GM23338 (cell line): Measurements from ENCODE around the gene SLC9A9. TPM values are rescaled to one million over a fixed set of nuclear protein-coding genes. Genes with fewer than 3 reads are reported as not detected.

Experiments
- ATAC-seq: fragments of 200-7000 bp; cut with Tn5 transposase; 3 replicates; pipeline ENCODE4 v1.9.1; 2020
- DNase-seq: peaks from one replicate; pipeline ENCODE4 v3.0.0-alpha.2; 2015; ENCODE audit warnings: low spot score
- H2AFZ ChIP-seq: fragments of 200-600 bp; sonication (generic); 2 replicates; pipeline ENCODE4 v1.8.0; 2016; ENCODE audit warnings: antibody characterized with exemption, mild to moderate bottlenecking, moderate library complexity
- H3F3A ChIP-seq: fragments of 200-600 bp; sonication (generic); replicated peaks from 2 replicates; pipeline ENCODE4 v1.8.0; 2017; ENCODE audit warnings: antibody characterized with exemption, mixed run types, low read depth
- H3K27ac ChIP-seq: fragments of 200-600 bp; sonication (generic); 2 replicates; pipeline ENCODE4 v1.6.1; 2016; ENCODE audit warnings: low read depth
- H3K27me3 ChIP-seq: fragments of 200-600 bp; sonication (generic); 2 replicates; pipeline ENCODE4 v1.8.0; 2016; ENCODE audit warnings: mild to moderate bottlenecking, mixed run types, moderate library complexity; ENCODE audit not compliant: insufficient read depth
- H3K36me3 ChIP-seq: fragments of 200-600 bp; sonication (generic); 2 replicates; pipeline ENCODE4 v1.8.0; 2016; ENCODE audit warnings: mild to moderate bottlenecking; ENCODE audit not compliant: insufficient read depth
- H3K4me1 ChIP-seq: fragments of 200-600 bp; sonication (generic); 2 replicates; pipeline ENCODE4 v1.8.0; 2016; ENCODE audit warnings: mild to moderate bottlenecking, moderate library complexity; ENCODE audit not compliant: insufficient read depth
- H3K4me2 ChIP-seq: fragments of 200-600 bp; sonication (generic); 2 replicates; pipeline ENCODE4 v1.7.1; 2017; ENCODE audit warnings: mixed run types
- H3K4me3 ChIP-seq: fragments of 200-600 bp; sonication (generic); 2 replicates; pipeline ENCODE4 v1.6.1; 2016; ENCODE audit warnings: mixed run types
- H3K79me2 ChIP-seq: fragments of 200-600 bp; sonication (generic); replicated peaks from 2 replicates; pipeline ENCODE4 v1.8.0; 2017; ENCODE audit warnings: mild to moderate bottlenecking; ENCODE audit not compliant: insufficient read depth
- H3K9me2 ChIP-seq: fragments of 200-600 bp; sonication (generic); 2 replicates; pipeline ENCODE4 v1.8.0; 2017; ENCODE audit not compliant: insufficient read depth
- H4K20me1 ChIP-seq: fragments of 200-600 bp; sonication (generic); replicated peaks from 2 replicates; pipeline ENCODE4 v1.8.0; 2017; ENCODE audit warnings: mild to moderate bottlenecking; ENCODE audit not compliant: insufficient read depth
- H3K27ac Mint-ChIP-seq: 2 replicates; pipeline ENCODE4 v1.8.0; 2020; ENCODE audit warnings: inconsistent platforms, mild to moderate bottlenecking, moderate library complexity, mixed read lengths
- H3K27me3 Mint-ChIP-seq: 3 replicates; pipeline ENCODE4 v1.8.0; 2022; ENCODE audit warnings: low read depth, mild to moderate bottlenecking, moderate library complexity, mixed read lengths, inconsistent platforms; ENCODE audit not compliant: insufficient read depth, poor library complexity
- H3K36me3 Mint-ChIP-seq: 3 replicates; pipeline ENCODE4 v1.8.0; 2021; ENCODE audit warnings: low read depth, mild to moderate bottlenecking, inconsistent platforms, moderate library complexity, mixed read lengths
- H3K4me1 Mint-ChIP-seq: 3 replicates; pipeline ENCODE4 v1.8.0; 2020; ENCODE audit warnings: mild to moderate bottlenecking, inconsistent platforms, mixed read lengths
- H3K4me3 Mint-ChIP-seq: 3 replicates; pipeline ENCODE4 v1.8.0; 2021; ENCODE audit warnings: moderate library complexity, mild to moderate bottlenecking, inconsistent platforms, mixed read lengths
- H3K9me3 Mint-ChIP-seq: 3 replicates; pipeline ENCODE4 v1.8.0; 2020; ENCODE audit warnings: moderate library complexity, mild to moderate bottlenecking, inconsistent platforms, mixed read lengths
- CREB1 ChIP-seq: fragments of 250-450 bp; sonication (Bioruptor Pico); IDR thresholded peaks from 2 replicates; pipeline ENCODE4 v1.5.0; 2020; ENCODE audit warnings: low read depth, mild to moderate bottlenecking, moderate library complexity
- CTCF ChIP-seq, 2 experiments: fragments of 200-600 bp in 1 of 2; sonication (generic) in 1 of 2; conservative IDR thresholded peaks; 2 replicates each; pipeline versions ENCODE4 v1.5.1 to v1.6.1; 2016 to 2017; ENCODE audit warnings: antibody characterized with exemption in 2 of 2, low read depth in 2 of 2, mild to moderate bottlenecking in 2 of 2, moderate library complexity in 1 of 2
- ETS1 ChIP-seq: IDR thresholded peaks from 2 replicates; pipeline ENCODE4 v1.6.1; 2016; ENCODE audit warnings: antibody characterized with exemption
- EZH2 ChIP-seq: fragments of 200-600 bp; sonication (generic); IDR thresholded peaks from one replicate; pipeline ENCODE4 v1.8.0; 2017; ENCODE audit warnings: antibody characterized with exemption, mild to moderate bottlenecking, low read depth; ENCODE audit not compliant: unreplicated experiment
- EZH2phosphoT487 ChIP-seq: fragments of 200-600 bp; sonication (generic); IDR thresholded peaks from one replicate; pipeline ENCODE4 v1.8.1; 2018; ENCODE audit warnings: antibody characterized with exemption; ENCODE audit not compliant: unreplicated experiment
- JUNB ChIP-seq: IDR thresholded peaks from one replicate; pipeline ENCODE4 v1.6.1; 2016; ENCODE audit warnings: antibody characterized with exemption; ENCODE audit not compliant: unreplicated experiment
- NANOG ChIP-seq: IDR thresholded peaks from 2 replicates; pipeline ENCODE4 v1.6.1; 2016; ENCODE audit warnings: antibody characterized with exemption, borderline replicate concordance
- POLR2AphosphoS5 ChIP-seq: IDR thresholded peaks from 2 replicates; pipeline ENCODE4 v1.6.1; 2016; ENCODE audit warnings: antibody characterized with exemption, low read depth
- REST ChIP-seq: IDR thresholded peaks from one replicate; pipeline ENCODE4 v1.6.1; 2018; ENCODE audit warnings: antibody characterized with exemption; ENCODE audit not compliant: unreplicated experiment
- STAT1 ChIP-seq: IDR thresholded peaks from one replicate; pipeline ENCODE4 v1.6.1; 2016; ENCODE audit warnings: antibody characterized with exemption; ENCODE audit not compliant: unreplicated experiment
- ZNF114 ChIP-seq: fragments of 250-450 bp; sonication (Bioruptor Pico); IDR thresholded peaks from 2 replicates; pipeline ENCODE4 v1.5.0; 2020; ENCODE audit warnings: mild to moderate bottlenecking, moderate library complexity
- ZNF331 ChIP-seq: fragments of 250-450 bp; sonication (Bioruptor Pico); IDR thresholded peaks from 2 replicates; pipeline ENCODE4 v1.5.0; 2020; ENCODE audit warnings: low read depth, mild to moderate bottlenecking, moderate library complexity
- ZNF462 ChIP-seq: fragments of 250-450 bp; sonication (Bioruptor Pico); IDR thresholded peaks from 2 replicates; pipeline ENCODE4 v1.5.0; 2020; ENCODE audit warnings: mild to moderate bottlenecking, moderate library complexity
- polyA plus RNA-seq: library from polyadenylated mRNA; unstranded; fragments of >200 nt; fragmentation: Nextera tagmentation; extraction: Ambion mirVana; gene quantifications from 2 replicates; pipeline ENCODE4 v1.2.1, GENCODE V29; 2016
- total RNA-seq: library from RNA; depleted of rRNA; stranded (reverse); fragments of >200 nt; shearing (Covaris generic); gene quantifications from 2 replicates; pipeline ENCODE4 v1.2.3, GENCODE V29; 2014

Gene SLC9A9
- total and polyA plus RNA-seq, 2 experiments from 2014 or later, result 1.3 to 1.6 TPM

GRCh38 chr3:143427631-143428030, 420.6 kb downstream of the SLC9A9 start:
- no peak overlapping the region for H2AFZ ChIP-seq
- ATAC-seq (no peak), DNase-seq (no peak)
- no peak overlapping the region for H3K4me3 ChIP-seq
- H3K4me2 ChIP-seq, result no peak overlapping the region
- H3K4me3 Mint-ChIP-seq, result no peak overlapping the region
- H4K20me1 ChIP-seq, result no peaks in the 10 kb centered on the region
- H3F3A ChIP-seq, result no peaks in the 10 kb centered on the region
- peaks cover 26% of the 10 kb centered on the region for H3K4me1 Mint-ChIP-seq
- H3K36me3 Mint-ChIP-seq, result no peaks in the 10 kb centered on the region
- H3K79me2 ChIP-seq, result no peaks in the 10 kb centered on the region
- H3K36me3 ChIP-seq, result no peaks in the 10 kb centered on the region
- no peak overlapping the region for H3K27ac Mint-ChIP-seq
- H3K9me2 ChIP-seq, result no peaks in the 10 kb centered on the region
- H3K27me3 ChIP-seq, result no peaks in the 10 kb centered on the region
- peaks cover 11% of the 10 kb centered on the region for H3K4me1 ChIP-seq
- peaks cover 6% of the 10 kb centered on the region for H3K27me3 Mint-ChIP-seq
- TF ChIP-seq CREB1, result no peak
- TF ChIP-seq ZNF331, result no peak
- TF ChIP-seq ETS1, result no peak
- no peak for TF ChIP-seq ZNF114 (CRISPR knock-in tag)
- no peak for TF ChIP-seq REST
- no peak for TF ChIP-seq EZH2
- no peak for TF ChIP-seq CTCF (conservative IDR thresholded peaks at IDR 0.05; ENCODE audit: low read depth in 2 of 2)
- TF ChIP-seq POLR2AphosphoS5, result no peak
- no peak for TF ChIP-seq NANOG
- TF ChIP-seq STAT1, result no peak
- no peak for TF ChIP-seq ZNF462
- TF ChIP-seq EZH2phosphoT487, result no peak
- no peak for TF ChIP-seq JUNB
- H3K9me3 Mint-ChIP-seq, result no peaks in the 10 kb centered on the region
- no peak overlapping the region for H3K27ac ChIP-seq
